ENCODE data around the gene SGK2. TPM values are rescaled to one million over a fixed set of nuclear protein-coding genes. Genes with fewer than 3 reads are reported as not detected.
"Not testable (repeated sequence)": the region's sequence is repeated elsewhere in the genome, so short reads cannot be mapped to it uniquely, and the experiment has no call there.

Gene SGK2
- polyA plus RNA-seq, 4 donors: 17.6 to 81.9 (median 28.6) TPM

GRCh38 chr20:43586641-43587040 lies 27.8 kb downstream of the SGK2 start:
- H3K36me3 ChIP-seq (ENCODE audit: control insufficient read depth in 3 of 3, insufficient read depth in 2 of 3, low read depth in 1 of 3, low read length in 3 of 3): peaks cover 0 to 13% (median 0%) of the 10 kb centered on the region in 3 donors
- H3K4me1 ChIP-seq (ENCODE audit: control insufficient read depth in 3 of 3, insufficient read depth in 2 of 3, low read depth in 1 of 3, low read length in 2 of 3): peaks cover 0 to 4% (median 0%) of the 10 kb centered on the region in 3 donors
- 84 to 95% (median 88%) methylated on average over 8 of the region's 8 CpGs for WGBS, 3 donors
- H3K27me3 ChIP-seq (ENCODE audit: control insufficient read depth in 3 of 3, insufficient read depth in 3 of 3, low read length in 3 of 3): no peaks in the 10 kb centered on the region
- FAIRE-seq (no peak), DNase-seq (no peak)
- H3K4me3 ChIP-seq (ENCODE audit: low read depth in 1 of 3, low read length in 3 of 3): no peak overlapping the region
- no peak overlapping the region for H3K27ac ChIP-seq (ENCODE audit: low read depth in 1 of 3, low read length in 2 of 3)
- H3K9me3 ChIP-seq (ENCODE audit: control insufficient read depth in 2 of 2, insufficient read depth in 1 of 2, low read depth in 1 of 2, low read length in 1 of 2): no peaks in the 10 kb centered on the region

GRCh38 chr20:43588526-43588925 lies 29.7 kb downstream of the SGK2 start:
- not testable (repeated sequence) for FAIRE-seq; H3K27ac ChIP-seq (ENCODE audit: low read depth in 1 of 3, low read length in 2 of 3); H3K9me3 ChIP-seq (ENCODE audit: control insufficient read depth in 2 of 2, insufficient read depth in 1 of 2, low read depth in 1 of 2, low read length in 1 of 2); DNase-seq; H3K4me3 ChIP-seq (ENCODE audit: low read depth in 1 of 3, low read length in 3 of 3); H3K36me3 ChIP-seq (ENCODE audit: control insufficient read depth in 3 of 3, insufficient read depth in 2 of 3, low read depth in 1 of 3, low read length in 3 of 3); H3K4me1 ChIP-seq (ENCODE audit: control insufficient read depth in 3 of 3, insufficient read depth in 2 of 3, low read depth in 1 of 3, low read length in 2 of 3); H3K27me3 ChIP-seq (ENCODE audit: control insufficient read depth in 3 of 3, insufficient read depth in 3 of 3, low read length in 3 of 3)
- WGBS, 3 donors: 86 to 96% (median 95%) methylated on average over 10 of the region's 10 CpGs

- FAIRE-seq (no peak), DNase-seq (peak in 1 of 2 donors; percentile 22)
- Histone ChIP-seq H3K27ac (ENCODE audit: low read depth in 1 of 3, low read length in 2 of 3) (peak overlapping the region; percentile 36 to 67 (median 61)), H3K36me3 (ENCODE audit: control insufficient read depth in 3 of 3, insufficient read depth in 2 of 3, low read depth in 1 of 3, low read length in 3 of 3) (peaks cover 0 to 8% (median 0%) of the 10 kb centered on the region in 3 donors), H3K4me3 (ENCODE audit: low read depth in 1 of 3, low read length in 3 of 3) (peak overlapping the region; percentile 24 to 78 (median 74)), H3K27me3 (ENCODE audit: control insufficient read depth in 3 of 3, insufficient read depth in 3 of 3, low read length in 3 of 3) (no peaks in the 10 kb centered on the region), H3K4me1 (ENCODE audit: control insufficient read depth in 3 of 3, insufficient read depth in 2 of 3, low read depth in 1 of 3, low read length in 2 of 3) (peaks cover 0 to 4% (median 0%) of the 10 kb centered on the region in 3 donors), H3K9me3 (ENCODE audit: control insufficient read depth in 2 of 2, insufficient read depth in 1 of 2, low read depth in 1 of 2, low read length in 1 of 2) (no peaks in the 10 kb centered on the region)
- 21 to 25% (median 21%) methylated on average over 9 of the region's 9 CpGs for WGBS, 3 donors
Observed at GRCh38 chr20:43590036-43590391, 31.2 kb downstream of the SGK2 start.

GRCh38 chr20:43590392-43591303 lies 31.8 kb downstream of the SGK2 start, which contains the start of gene IFT52:
Gene IFT52 (plus strand): TSS chr20:43590937. CDS start chr20:43594699, 3,762 bp downstream.
- H3K27ac ChIP-seq (ENCODE audit: low read depth in 1 of 3, low read length in 2 of 3): peak within 1 kb of the TSS; percentile 36 to 67 (median 61)
- 0% methylated on average over 65 to 68 of the region's 68 CpGs for WGBS, 3 donors
- no peaks in the 10 kb centered on the region for H3K27me3 ChIP-seq (ENCODE audit: control insufficient read depth in 3 of 3, insufficient read depth in 3 of 3, low read length in 3 of 3)
- H3K36me3 ChIP-seq (ENCODE audit: control insufficient read depth in 3 of 3, insufficient read depth in 2 of 3, low read depth in 1 of 3, low read length in 3 of 3): peaks cover 0 to 12% (median 0%) of the 10 kb centered on the region in 3 donors
- H3K4me1 ChIP-seq (ENCODE audit: control insufficient read depth in 3 of 3, insufficient read depth in 2 of 3, low read depth in 1 of 3, low read length in 2 of 3): peaks cover 0 to 4% (median 0%) of the 10 kb centered on the region in 3 donors
- no peaks in the 10 kb centered on the region for H3K9me3 ChIP-seq (ENCODE audit: control insufficient read depth in 2 of 2, insufficient read depth in 1 of 2, low read depth in 1 of 2, low read length in 1 of 2)
- DNase-seq: peak; percentile 95 to 98
- FAIRE-seq: no peak
- peak within 1 kb of the TSS; percentile 58 to 78 (median 74) for H3K4me3 ChIP-seq (ENCODE audit: low read depth in 1 of 3, low read length in 3 of 3)

- H3K36me3 ChIP-seq (ENCODE audit: control insufficient read depth in 3 of 3, insufficient read depth in 2 of 3, low read depth in 1 of 3, low read length in 3 of 3): peaks cover 2 to 23% (median 6%) of the 10 kb centered on the region in 3 donors
- H3K4me1 ChIP-seq (ENCODE audit: control insufficient read depth in 3 of 3, insufficient read depth in 2 of 3, low read depth in 1 of 3, low read length in 2 of 3); H3K9me3 ChIP-seq (ENCODE audit: control insufficient read depth in 2 of 2, insufficient read depth in 1 of 2, low read depth in 1 of 2, low read length in 1 of 2); H3K27me3 ChIP-seq (ENCODE audit: control insufficient read depth in 3 of 3, insufficient read depth in 3 of 3, low read length in 3 of 3); H3K27ac ChIP-seq (ENCODE audit: low read depth in 1 of 3, low read length in 2 of 3); H3K4me3 ChIP-seq (ENCODE audit: low read depth in 1 of 3, low read length in 3 of 3); DNase-seq; FAIRE-seq: not testable (repeated sequence)
- 86 to 90% (median 86%) methylated on average over 8 of the region's 8 CpGs for WGBS, 3 donors
Observed at GRCh38 chr20:43601960-43602359, 43.1 kb downstream of the SGK2 start.

- FAIRE-seq: no peak
- H3K36me3 ChIP-seq (ENCODE audit: control insufficient read depth in 3 of 3, insufficient read depth in 2 of 3, low read depth in 1 of 3, low read length in 3 of 3): peaks cover 2 to 20% (median 6%) of the 10 kb centered on the region in 3 donors
- 41 to 74% (median 72%) methylated on average over 1 of the region's 1 CpG for WGBS, 3 donors
Observed at GRCh38 chr20:43603124-43603523, 44.3 kb downstream of the SGK2 start.

GRCh38 chr20:43605715-43606114 lies 46.9 kb downstream of the SGK2 start:
- WGBS, 3 donors: 90 to 93% (median 93%) methylated on average over 9 of the region's 9 CpGs
- Histone ChIP-seq H3K36me3 (ENCODE audit: control insufficient read depth in 3 of 3, insufficient read depth in 2 of 3, low read depth in 1 of 3, low read length in 3 of 3) (peaks cover 2 to 13% (median 6%) of the 10 kb centered on the region in 3 donors), H3K4me1 (ENCODE audit: control insufficient read depth in 3 of 3, insufficient read depth in 2 of 3, low read depth in 1 of 3, low read length in 2 of 3) (no peaks in the 10 kb centered on the region), H3K27ac (ENCODE audit: low read depth in 1 of 3, low read length in 2 of 3) (no peak overlapping the region), H3K4me3 (ENCODE audit: low read depth in 1 of 3, low read length in 3 of 3) (no peak overlapping the region), H3K27me3 (ENCODE audit: control insufficient read depth in 3 of 3, insufficient read depth in 3 of 3, low read length in 3 of 3) (no peaks in the 10 kb centered on the region), H3K9me3 (ENCODE audit: control insufficient read depth in 2 of 2, insufficient read depth in 1 of 2, low read depth in 1 of 2, low read length in 1 of 2) (no peaks in the 10 kb centered on the region)
- DNase-seq: no peak
- FAIRE-seq: no peak

More at GRCh38 chr20:43603124-43603523, 44.3 kb downstream of the SGK2 start:
- DNase-seq: no peak
- Histone ChIP-seq H3K4me3 (ENCODE audit: low read depth in 1 of 3, low read length in 3 of 3) (no peak overlapping the region), H3K4me1 (ENCODE audit: control insufficient read depth in 3 of 3, insufficient read depth in 2 of 3, low read depth in 1 of 3, low read length in 2 of 3) (no peaks in the 10 kb centered on the region), H3K27ac (ENCODE audit: low read depth in 1 of 3, low read length in 2 of 3) (no peak overlapping the region), H3K9me3 (ENCODE audit: control insufficient read depth in 2 of 2, insufficient read depth in 1 of 2, low read depth in 1 of 2, low read length in 1 of 2) (no peaks in the 10 kb centered on the region), H3K27me3 (ENCODE audit: control insufficient read depth in 3 of 3, insufficient read depth in 3 of 3, low read length in 3 of 3) (no peaks in the 10 kb centered on the region)

GRCh38 chr20:43607278-43607677 lies 48.5 kb downstream of the SGK2 start:
- 92 to 98% (median 97%) methylated on average over 11 to 30 of the region's 30 CpGs for WGBS, 3 donors
- not testable (repeated sequence) for FAIRE-seq

More at GRCh38 chr20:43607278-43607677, 48.5 kb downstream of the SGK2 start:
- not testable (repeated sequence) for H3K27ac ChIP-seq (ENCODE audit: low read depth in 1 of 3, low read length in 2 of 3); H3K4me3 ChIP-seq (ENCODE audit: low read depth in 1 of 3, low read length in 3 of 3); H3K4me1 ChIP-seq (ENCODE audit: control insufficient read depth in 3 of 3, insufficient read depth in 2 of 3, low read depth in 1 of 3, low read length in 2 of 3); H3K27me3 ChIP-seq (ENCODE audit: control insufficient read depth in 3 of 3, insufficient read depth in 3 of 3, low read length in 3 of 3); DNase-seq; H3K9me3 ChIP-seq (ENCODE audit: control insufficient read depth in 2 of 2, insufficient read depth in 1 of 2, low read depth in 1 of 2, low read length in 1 of 2)
- peaks cover 2 to 13% (median 6%) of the 10 kb centered on the region in 3 donors for H3K36me3 ChIP-seq (ENCODE audit: control insufficient read depth in 3 of 3, insufficient read depth in 2 of 3, low read depth in 1 of 3, low read length in 3 of 3)
